GM19438 (cell line): ENCODE results near the gene GUK1.
"Not testable (repeated sequence)": the region's sequence is repeated elsewhere in the genome, so short reads cannot be mapped to it uniquely, and the experiment has no call there.

ENCODE experiments used
- ATAC-seq: cut with Tn5 transposase; IDR thresholded peaks from one replicate; pipeline ENCODE4 v1.9.1; 2021; ENCODE audit warnings: low read depth; ENCODE audit not compliant: unreplicated experiment

The GUK1 gene

DNA sequence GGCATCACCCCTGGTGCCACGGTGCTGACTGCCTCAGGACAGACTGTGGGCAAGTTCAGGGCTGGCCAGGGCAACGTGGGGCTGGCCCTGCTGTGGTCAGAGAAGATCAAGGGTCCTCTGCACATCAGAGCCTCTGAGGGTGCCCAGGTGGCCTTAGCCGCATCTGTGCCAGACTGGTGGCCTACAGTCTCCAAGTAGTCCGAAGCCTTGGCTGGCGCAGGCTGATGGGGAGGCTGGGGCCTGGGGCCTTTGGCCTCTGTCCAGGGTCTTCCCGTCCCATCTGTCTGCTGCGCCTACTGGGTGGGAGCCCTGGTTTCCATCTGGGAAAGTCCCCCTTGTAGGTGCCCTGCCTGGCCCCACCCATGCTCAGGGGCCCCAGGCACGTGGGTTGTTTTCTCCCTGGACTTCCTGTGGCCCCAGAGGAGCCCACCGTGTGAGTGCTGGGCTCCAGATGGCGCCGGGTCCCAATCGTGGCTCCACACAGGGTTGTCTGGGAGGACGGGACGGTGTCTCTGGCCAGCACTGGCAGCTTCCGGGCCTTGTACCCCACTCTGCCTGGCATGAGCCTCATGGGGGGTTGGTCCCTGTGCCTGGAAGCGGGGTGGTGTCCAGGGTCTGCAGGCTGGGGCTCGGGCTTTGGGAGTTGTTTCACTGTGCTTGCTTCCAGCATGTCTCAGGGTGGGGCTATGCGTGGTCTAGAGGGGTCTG lies 35.4 kb downstream of the GUK1 start:
- no peak for ATAC-seq

DNA sequence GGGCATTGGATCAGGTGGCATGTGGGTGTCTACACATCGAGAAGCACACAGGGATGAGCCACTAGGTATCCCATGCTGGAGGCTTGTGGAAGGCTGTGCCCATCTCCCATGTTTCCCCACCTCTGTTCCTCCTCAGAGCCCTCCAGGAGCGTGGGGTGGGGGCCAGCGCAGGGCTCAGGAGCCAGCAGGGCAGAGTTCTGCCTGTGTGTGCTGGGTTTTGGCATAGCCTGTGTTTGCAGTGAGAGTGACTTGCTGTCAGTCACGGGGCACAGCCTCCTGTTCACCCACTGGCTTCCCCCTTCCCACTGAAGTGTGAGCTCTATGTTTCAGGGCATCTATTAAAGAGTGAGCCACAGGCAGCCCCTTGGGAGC lies 35.9 kb downstream of the GUK1 start:
- no peak for ATAC-seq

DNA sequence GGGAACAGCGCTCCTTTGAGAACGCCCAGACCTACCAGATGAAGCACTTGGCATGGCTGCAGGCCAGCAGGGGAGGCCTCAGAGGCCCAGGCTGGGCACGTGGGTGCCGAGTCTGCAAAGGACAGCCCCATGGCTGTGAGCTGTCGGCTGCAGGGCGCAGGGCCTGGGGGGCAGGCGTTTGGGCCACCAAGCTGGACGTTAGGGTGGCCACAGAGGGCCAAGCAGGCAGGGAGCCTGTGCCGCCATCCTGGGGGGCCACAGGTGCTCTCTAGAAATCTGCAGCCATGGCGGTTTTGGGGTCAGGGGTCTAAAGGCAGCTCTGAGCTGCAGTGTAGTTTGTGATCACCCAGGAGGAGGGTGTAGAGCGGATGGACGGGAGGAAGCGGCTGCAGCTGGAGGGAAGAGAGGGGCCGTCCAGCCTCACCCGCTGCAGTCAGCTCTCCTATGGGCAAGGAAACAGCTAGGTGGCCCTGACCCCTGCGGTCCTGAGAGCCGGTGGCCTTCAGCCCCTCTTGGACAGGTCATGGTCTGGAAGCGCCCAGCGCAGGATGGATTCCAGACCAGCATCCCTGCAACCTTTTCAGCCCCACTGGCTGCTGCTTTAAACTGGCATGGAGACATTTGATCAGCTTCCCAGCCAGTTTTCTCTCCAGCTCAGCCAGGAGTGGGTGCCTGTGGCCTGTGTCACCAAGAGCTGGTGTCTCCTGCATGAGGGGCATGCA lies 36.5 kb downstream of the GUK1 start:
- ATAC-seq = no peak

DNA sequence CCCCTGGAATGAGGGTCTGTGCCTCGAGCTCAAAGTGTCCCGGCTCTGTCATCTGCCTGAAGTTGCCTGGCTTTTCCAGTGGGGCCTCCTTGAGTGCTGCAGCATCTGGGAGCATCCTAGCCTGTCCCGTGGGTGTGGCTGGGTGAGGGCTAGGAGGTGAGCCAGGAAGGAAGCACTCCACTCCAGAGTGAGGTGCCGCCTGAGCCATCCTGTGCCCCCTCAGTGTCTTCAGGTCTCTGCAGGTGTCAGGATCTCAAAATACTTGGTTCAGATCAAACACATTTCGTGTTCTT lies 37.0 kb downstream of the GUK1 start:
- no peak for ATAC-seq

DNA sequence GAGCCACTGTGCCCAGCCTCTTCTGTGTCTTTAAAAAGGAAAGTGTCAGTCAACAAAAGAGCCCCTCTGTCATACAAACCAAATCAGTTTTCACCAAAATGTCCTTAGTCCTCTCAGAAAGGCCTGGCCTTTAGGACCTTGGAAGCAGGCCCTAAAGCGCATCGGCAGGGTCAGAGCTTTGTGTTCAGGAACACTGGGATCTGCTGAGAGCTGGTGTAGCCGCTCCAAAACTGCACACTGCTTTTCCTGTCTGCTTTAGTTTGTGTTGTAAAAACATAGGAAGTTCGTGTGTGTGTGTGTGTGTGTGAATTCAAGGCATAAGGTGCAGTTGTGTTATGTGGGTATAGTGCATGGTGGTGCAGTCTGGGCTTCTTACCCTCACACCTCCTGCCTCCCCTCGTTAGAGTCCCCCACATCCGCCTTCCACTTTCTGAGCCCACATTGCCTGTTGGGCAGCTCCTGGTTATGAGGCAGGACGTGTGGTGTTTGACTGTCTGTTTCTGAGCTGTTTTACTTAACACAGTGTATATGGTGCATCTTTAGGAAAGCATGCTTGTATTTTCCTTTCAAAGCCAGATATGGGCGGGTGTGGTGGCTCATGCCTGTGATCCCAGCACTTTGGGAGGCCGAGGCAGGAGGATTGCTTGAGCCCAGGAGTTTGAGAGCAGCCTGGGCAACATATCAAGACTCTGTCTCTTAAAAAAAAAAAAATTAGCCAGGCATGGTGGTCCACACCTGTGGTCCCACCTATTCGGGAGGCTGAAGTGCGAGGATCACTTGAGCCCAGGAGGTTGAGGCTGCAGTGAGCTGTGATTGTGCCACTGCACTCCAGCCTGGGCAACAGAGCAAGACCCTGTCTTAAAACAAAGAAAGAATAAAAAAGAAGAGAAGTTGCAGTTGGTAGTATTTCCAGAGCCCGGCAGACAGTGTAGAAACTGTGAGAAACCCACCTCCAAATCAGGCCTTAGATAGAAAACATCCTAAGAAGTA lies 37.9 kb downstream of the GUK1 start:
- ATAC-seq = no peak

DNA sequence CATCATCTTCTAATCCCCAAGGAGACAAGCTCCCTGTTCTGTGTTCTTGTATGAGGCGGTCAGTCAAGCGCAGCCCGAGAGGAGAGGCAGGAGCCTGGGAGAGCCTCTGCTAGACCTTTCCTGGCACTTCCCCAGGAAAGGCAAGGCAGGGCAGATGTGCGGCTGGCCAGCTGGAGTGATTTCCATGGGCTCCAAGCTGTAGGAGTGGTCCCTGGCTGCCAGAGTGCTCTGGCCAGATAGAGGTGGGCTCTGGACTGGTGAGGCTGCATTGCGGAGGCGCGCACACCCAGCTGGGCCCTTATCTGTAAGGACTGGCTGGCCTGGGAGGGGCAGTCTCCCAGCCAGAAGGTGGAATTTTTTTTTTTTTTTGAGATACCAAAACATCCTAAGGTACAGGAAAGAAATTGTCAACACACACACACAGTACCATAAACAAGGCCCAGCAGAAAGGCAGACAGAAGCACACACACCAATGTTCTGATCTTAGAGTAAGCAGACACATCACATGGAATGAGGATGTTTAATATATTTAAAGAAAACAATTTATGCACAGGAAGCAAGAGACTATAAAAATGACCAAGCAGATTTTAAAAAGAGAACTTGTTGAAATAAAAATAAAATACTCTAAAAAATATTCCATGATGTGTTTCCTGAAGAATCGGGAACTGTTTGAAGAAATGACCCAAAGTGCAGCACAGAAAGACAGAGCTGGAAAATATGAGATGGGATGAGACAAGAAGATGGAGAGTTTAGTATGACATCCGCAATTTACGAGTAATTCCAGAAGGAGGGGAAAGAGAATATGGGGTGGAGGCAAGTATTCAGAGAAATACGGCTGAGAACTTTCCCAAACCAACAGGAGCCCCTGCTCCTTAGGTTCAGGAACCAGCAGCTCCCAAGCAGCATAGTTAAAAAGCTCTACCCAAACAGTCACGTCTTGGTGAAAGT lies 38.9 kb downstream of the GUK1 start:
- ATAC-seq = no peak

DNA sequence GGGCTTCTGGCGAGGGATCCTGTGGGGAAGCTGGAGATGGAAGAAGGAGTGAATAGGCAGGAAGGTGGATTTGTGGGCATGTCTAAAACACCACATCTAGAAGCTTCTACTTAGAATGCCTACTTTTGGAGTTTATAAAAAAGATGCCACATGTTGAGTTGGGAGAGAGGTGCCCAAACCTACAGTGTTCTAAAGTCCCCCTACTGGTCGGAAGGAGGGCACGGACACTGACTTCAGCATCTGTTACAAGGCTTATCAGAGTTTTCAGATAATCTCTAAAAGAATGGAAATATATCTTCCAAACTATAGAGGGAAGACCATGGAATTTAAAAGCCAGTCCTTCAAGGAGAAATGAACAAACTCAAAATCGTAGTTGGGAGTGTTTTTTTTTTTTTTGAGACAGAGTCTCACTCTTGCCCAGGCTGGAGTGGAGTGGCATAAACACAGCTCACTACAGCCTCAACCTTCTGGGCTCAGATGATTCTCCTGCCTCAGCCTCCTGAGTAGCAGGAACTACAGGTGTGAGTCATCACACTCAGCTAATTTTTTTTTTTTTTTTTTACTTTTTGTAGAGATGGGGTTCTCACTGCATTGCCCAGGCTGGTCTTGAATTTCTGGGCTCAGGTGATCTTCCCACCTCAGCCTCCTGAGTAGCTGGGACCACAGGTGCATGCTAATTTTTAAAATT lies 40.3 kb downstream of the GUK1 start:
- ATAC-seq = no peak

DNA sequence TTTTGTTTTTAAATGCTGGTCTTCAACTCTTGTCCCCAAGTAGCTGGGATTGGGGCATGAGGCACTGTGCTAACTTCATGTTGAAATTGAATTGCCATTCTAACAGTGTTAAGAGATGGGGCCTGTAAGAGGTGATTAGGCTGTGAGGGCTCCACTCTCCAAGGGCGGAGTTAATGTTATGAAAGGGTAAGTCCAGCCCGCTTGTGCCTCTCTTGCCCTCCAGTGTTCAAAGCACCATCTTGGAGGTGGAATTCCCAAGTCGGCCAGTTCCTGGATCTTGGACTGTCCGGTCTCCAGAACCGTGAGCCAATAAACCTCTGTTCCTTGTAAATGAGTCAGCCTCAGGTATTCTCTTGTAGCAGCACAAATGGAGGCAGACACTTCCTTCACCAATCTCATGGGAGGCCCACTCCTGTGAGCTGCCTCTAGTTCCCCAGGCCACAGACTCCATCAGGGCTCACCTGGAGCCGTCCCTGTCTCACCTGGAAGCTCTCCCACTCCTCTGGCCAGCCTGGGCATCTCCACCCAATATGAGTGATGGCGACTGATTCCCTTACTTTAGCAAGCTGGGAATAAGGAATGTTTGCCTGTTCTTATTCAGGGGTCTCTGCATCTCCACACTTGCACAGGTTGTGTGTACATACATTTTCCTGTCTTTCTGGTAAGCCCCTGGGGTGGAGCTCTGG lies 41.0 kb downstream of the GUK1 start:
- no peak for ATAC-seq

DNA sequence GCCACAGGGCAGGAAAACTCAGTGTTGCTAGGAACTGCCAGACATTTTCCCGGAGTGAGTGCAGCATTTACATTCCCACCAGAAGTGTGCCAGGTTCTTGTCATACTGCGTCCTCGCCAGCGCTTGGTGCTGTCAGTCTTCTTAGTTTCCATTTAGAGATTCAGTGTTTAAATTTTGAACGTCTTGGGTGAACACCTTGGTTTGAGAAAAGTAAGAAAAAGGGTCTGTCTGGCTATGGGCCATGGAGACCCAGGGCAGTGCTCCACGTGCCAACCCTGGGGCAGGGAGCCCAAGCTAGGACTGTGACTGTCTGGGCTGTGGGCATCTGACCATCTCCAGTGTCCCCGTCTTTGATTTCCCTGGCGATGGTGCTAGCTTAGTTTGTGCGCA lies 41.6 kb downstream of the GUK1 start:
- no peak for ATAC-seq

DNA sequence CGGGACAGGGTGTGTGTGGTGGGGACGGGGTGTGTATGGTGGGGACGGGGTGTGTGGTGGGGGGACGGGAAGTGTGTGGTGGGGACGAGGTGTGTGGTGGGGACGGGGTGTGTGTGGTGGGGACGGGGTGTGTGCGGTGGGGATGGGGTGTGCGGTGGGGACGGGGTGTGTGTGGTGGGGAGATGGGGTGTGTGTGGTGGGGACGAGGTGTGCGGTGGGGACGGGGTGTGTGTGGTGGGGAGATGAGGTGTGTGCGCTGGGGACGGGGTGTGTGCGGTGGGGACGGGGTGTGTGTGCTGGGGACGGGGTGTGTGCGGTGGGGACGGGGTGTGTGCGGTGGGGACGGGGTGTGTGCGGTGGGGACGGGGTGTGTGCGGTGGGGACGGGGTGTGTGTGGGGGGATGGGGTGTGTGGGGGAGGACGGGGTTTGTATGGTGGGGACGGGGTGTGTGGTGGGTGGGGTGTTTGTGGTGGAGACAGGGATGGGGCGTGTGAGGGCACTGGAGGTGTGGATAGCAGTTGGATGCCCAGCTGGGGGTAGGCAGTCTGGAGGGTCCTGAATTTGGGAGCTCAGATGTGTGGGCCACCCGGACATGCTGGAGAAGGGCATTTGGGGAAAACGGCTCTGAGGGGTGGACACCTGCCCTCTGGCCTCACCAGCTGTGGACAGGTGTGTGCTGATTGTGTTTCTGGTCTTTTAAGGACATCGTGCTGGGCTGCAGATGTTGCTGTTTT lies 42.4 kb downstream of the GUK1 start:
- no peak for ATAC-seq

DNA sequence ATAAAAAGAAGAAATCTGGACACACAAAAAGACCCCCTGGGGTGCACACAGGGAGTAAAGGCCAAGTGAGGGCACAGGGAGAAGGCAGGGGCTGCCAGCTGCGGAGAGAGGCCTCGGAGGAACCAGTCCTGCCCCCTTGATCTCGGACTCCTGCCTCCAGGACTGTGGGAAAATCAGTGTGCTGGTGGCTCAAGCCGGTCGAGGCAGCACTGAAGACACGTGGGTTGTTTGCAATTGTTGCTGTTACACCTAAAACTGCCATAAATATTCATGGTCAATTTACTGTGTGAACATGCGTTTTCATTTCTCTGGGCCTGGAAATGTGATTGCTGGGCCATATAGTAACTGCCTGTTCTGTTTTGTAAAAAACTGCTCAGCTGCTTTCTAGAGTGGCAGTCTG lies 44.1 kb downstream of the GUK1 start:
- no peak for ATAC-seq

DNA sequence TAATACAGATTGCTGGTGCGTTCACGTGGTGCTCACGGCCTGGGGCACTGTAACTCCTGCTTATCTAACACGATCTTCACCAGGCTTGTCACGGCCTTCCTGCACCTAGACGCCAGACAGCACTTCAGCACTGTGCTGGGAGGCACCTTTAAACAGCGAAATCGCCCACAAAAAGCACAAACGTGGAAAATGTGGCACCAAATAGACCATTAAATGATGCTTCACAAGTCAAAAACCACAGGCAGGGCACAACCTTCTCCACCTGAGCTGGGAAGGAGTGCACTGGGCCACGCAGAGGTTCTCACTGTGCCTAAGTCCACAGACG lies 45.5 kb downstream of the GUK1 start:
- no peak for ATAC-seq

DNA sequence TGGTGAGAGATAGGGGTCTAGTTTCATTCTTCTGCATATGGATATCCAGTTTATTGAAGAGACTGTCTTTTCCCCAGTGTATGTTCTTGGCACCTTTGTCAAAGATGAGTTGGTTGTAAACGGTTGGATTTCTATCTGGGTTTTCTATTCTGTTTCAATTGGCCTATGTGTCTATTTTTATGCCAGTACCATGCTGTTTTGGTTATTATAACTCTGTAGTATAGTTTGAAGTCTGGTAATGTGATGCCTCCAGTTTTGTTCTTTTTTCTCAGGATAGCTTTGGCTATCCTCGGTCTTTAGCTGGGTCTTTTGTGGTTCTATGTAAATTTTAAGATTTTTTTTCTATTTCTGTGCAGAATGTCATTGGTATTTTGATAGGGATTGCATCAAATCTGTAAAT lies 48.2 kb downstream of the GUK1 start:
- ATAC-seq = not testable (repeated sequence)

DNA sequence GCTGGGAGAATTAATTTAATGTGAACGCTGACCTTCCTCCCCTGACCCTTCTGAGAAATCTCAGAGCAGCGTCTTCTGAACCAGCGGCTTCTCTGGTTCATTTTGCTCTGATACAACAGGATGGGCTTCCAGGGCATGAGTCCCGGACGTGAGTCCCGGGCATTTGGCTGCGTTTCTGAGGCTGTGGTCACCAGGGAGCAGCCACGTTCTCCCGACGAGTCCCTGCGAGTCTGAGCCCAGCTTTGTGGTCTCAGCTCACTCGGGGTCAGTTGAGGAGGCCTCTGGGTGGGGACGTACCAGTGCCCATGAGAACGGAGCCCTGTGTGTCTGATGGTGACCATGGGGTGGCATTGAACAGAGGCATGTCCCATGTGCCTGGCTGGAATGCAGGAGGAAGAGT lies 50.1 kb downstream of the GUK1 start:
- no peak for ATAC-seq

DNA sequence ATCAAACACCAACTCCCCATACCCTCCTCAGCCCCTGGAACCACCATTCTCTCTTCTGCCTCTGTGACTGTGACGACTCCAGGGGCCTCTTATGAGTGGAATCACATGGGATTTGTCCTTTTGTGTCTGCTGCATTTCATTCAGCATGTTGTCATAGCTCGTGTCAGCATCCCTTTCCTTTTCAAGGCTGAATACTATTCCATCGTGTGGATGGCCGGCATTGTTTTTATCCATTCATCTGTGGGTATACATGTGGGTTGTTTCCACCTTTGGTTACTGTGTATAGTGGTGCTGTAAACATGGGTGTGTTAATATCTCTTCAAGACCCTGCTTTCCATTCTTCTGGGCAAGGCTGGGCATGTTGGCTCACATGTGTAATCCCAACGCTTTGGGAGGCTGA lies 50.7 kb downstream of the GUK1 start:
- ATAC-seq = no peak

DNA sequence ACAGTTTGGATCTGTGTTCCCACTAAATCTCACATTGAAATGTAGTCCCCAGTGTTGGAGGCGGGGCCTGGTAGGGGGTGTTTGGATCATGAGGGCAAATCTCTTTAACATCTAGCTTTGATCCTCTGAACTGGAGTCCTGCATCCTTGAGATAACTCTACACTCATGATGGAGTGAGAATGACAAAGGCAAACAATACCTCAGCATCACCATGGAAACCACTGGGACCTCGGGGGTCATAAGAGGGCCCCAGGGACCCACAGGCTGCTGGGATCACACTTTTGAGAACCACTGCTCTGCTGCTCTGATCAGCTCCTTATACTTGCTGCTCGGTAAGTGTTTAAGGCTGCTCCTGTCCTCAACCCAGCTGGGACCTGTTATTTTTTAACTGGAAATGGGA lies 54.4 kb downstream of the GUK1 start:
- no peak for ATAC-seq

DNA sequence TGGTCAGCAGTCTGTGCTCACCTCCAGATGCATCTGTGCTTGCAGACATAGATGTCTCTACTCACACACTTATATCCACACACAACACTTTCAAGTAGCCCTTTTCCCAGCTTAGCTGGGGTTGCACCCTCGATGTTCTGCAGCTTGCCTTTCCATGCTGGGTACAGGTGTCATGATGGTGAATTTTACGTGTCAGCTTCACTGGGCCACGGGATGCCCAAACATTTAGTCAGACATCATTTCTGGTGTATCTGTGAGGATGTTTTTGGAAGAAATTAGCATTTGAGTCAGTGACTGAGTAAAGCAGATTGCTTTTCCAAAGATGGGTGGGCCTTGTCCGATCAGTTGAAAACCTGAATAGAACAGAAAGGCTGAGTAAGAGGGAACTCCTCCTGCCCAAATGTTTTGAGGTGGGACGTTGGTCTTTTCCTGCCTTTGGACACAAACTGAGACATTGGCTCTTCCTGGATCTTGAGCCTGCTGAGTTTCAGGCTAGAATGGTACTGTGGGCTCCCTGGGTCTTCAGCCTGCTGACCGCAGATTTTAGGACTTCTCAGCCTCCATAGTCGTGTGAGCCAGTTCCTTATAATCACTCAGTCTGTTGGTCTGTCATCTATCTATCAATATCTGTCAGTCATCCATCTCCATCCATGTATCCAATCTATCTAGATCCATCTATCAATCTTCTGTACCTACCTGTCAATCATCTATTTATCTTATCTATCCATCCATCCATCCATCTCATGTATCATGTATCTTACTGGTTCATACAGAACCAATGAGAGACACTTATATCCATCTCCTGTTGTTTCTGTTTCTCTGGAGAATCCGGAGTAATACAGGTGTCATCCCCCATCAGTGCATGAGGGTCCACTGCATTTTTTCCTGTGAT lies 55.1 kb downstream of the GUK1 start:
- ATAC-seq = no peak
